ENCODE results near the gene KATNA1.

GRCh38 chr6:149691201-149691600 is 42.7 kb upstream of the KATNA1 start:
- TF ChIP-seq JUND (IDR thresholded peaks at IDR 0.05) (no peak), TAF1 (conservative IDR thresholded peaks at IDR 0.05) (no peak)
- TF ChIP-seq, protein P1, sequence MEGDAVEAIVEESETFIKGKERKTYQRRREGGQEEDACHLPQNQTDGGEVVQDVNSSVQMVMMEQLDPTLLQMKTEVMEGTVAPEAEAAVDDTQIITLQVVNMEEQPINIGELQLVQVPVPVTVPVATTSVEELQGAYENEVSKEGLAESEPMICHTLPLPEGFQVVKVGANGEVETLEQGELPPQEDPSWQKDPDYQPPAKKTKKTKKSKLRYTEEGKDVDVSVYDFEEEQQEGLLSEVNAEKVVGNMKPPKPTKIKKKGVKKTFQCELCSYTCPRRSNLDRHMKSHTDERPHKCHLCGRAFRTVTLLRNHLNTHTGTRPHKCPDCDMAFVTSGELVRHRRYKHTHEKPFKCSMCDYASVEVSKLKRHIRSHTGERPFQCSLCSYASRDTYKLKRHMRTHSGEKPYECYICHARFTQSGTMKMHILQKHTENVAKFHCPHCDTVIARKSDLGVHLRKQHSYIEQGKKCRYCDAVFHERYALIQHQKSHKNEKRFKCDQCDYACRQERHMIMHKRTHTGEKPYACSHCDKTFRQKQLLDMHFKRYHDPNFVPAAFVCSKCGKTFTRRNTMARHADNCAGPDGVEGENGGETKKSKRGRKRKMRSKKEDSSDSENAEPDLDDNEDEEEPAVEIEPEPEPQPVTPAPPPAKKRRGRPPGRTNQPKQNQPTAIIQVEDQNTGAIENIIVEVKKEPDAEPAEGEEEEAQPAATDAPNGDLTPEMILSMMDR (IDR thresholded peaks at IDR 0.05; ENCODE audit: low read depth, low read length, missing input control): no peak
